HG03066 (cell line): ENCODE results near the gene KRI1.

ENCODE experiments used
- ATAC-seq: cut with Tn5 transposase; IDR thresholded peaks from one replicate; pipeline ENCODE4 v1.9.1; 2021; ENCODE audit warnings: low read depth; ENCODE audit not compliant: unreplicated experiment

The KRI1 gene

DNA sequence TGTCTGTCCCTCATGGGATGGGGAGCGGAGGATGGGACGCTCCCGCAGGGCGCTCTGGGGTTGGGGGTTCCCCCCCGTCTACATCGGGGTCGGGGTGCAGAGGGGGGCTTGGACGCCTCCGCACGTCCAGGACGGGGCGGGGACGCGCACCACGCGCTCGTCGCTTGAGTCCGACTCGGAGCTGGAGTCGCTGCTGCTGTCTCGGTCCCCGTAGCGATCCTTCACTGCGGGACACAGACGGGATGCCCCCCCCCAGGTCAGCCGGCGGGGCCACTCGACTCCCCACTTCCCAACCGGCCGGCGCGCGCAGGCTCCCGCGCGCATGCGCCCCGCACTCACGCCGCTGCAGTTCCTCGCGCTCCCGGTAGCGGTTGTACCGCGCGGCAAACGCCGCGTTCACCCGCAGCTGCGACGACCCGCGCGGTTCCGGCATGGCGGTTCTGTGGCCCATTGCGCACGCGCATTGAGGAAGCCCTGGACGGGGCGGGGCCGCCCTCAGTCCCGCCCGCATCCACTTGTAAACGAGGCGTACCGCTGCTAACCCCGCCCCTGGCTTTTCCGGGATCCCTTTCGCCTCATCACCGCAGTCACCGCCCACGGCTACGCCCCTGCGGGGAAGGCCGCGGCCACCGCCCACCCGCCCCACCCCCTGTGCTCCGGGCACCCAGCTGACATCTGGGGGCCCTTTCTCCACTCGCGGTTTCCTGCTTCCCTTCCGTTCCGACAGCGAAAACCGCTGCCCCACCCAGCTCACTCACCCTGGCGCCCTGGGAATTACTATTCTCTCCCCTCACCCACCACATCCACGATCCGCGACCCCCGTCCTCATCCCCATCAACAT, at the start of gene KRI1:
Gene KRI1 (minus strand): TSS at position 444 of the 841 bp plus-strand sequence. CDS start 11 bp downstream, at position 433.
- ATAC-seq, result peak; percentile 40

DNA sequence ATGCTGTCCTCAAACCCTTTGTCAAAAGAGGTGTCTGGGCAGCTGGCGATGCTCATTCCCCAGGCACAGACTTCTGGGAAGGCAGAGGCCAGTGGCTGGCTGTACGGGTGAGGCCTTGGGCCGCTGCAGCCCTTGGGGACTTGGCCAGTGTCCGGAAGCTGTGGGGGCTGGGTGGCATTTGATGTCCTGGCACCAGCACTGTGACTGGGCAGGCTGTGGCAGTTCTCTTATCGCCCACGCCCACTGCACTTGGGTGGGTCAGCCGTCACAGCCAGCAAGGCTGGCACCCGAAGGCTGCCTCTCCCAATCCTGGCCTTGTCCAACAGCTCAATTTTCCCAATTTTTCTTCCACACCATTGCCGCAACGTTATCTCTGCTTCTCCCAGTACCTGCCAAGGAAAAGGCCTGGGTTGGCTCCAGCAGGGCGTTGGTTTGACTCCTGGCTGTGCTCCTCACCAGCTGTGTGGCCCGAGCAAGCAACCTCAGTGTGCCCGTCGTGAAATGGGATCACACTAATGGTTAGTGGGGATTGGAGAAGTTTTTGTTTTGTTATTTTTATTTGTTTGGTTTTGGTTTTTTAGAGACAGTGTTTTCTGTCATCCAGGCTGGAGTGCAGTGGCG, 46.8 kb upstream of the KRI1 start:
- no peak for ATAC-seq

DNA sequence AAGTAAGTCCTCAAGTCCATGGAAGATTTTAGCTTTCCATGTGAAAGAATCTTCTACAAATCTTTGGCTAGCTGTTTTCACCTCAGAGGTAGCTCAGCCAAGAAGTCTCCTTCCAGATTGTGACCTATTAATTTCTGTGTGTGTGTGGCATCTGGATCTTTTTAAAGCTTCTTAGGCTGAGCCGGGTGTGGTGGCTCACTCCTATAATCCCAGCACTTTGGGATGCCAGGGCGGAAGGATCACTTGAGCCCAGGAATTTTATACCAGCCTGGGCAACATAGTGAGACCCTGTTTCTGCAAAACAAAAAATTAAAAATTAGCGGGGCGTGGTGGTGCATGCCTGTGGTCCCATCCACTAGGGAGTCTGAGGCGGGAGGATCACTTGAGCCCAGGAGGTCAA, 46.1 kb upstream of the KRI1 start:
- ATAC-seq, result no peak

DNA sequence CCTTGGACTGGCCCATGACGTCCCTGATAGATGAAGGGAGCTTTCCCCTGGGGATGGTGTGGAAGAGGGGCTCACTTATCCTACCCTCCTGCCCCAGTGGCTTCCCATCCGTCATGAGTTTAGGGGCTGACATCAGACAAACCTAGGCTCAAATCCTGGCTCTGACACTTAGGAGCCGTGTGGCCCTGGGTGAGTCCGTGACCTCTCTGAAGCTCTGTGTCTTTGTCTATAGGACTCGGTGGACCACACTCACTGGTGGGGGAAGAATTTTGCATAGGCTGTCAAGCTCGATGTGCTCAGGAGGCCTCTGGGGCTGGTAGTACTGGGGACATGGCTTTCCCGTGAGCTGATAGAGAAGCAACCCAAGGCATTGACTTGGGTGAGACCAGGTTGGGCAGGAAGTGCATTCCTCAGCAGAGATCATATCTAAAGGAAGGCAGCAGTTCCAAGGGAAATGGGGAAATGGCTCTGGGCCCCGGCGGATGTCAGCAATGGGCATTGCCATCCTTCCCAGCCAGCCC, 38.7 kb upstream of the KRI1 start:
- no peak for ATAC-seq

DNA sequence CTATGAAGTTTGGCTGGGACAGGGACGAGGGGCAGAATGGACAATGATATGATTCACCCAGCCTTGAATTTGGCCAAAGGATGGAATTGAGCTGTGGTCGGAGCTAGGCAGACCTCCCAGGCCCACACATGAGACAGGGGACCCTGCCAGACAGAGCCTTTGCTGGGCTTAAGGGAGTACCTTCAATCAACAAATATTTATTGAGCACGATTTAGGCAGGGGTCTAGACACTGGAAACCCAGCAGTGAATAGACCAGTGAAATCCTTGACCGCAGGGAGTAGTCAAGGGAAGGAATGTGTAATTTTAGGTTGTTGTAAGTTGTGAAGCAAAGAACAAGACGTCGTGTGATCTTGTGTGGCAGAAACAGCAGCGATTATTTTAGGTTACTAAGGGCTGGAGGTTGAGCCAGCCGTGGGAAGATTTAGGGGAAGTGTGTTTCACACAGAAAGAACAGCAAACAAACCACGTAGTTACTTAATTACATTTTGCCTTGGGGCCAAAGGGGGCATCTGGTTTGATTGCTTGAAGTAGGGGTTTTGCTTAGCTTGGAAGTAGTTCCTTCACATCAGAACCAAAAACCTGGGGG, 38.2 kb upstream of the KRI1 start:
- no peak for ATAC-seq

DNA sequence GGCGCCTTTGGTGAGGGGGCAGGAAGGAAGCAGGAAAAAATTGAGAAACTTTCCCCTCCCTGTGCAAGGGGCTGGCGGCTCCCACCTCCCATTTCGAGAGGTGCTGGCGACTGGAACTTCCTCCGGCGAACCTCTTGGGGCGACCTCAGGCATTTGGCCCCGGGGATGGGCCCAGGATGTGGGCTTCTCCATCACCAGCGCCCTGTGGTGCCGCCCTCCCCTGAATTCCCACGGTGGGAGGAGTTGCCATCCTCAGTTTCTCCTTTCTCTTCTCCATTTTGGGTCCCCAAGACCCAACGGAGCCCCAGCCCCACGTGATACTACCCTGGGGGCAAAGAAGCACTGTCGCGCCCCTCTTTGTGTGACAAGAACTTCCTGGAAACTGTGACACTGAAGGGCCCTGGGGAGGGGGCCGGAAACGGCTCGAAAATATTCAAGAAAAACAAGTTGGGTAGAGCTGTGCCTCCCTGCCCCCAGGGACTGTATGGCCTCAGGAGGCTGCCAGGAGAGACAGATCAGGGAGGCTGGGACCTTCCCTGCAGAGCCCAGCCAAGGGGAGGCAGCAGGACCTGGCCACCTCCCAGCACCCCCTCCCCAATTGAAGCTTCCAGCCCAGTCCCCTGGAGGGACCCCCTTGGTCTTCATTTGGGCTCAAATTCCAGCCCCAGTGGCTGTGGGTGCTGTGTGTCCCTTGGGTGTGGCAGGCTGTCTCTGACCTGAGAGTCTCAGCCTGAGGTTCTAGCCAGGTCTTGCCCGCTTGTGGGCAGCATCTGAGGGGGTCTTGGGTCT, 37.5 kb upstream of the KRI1 start:
- no peak for ATAC-seq

DNA sequence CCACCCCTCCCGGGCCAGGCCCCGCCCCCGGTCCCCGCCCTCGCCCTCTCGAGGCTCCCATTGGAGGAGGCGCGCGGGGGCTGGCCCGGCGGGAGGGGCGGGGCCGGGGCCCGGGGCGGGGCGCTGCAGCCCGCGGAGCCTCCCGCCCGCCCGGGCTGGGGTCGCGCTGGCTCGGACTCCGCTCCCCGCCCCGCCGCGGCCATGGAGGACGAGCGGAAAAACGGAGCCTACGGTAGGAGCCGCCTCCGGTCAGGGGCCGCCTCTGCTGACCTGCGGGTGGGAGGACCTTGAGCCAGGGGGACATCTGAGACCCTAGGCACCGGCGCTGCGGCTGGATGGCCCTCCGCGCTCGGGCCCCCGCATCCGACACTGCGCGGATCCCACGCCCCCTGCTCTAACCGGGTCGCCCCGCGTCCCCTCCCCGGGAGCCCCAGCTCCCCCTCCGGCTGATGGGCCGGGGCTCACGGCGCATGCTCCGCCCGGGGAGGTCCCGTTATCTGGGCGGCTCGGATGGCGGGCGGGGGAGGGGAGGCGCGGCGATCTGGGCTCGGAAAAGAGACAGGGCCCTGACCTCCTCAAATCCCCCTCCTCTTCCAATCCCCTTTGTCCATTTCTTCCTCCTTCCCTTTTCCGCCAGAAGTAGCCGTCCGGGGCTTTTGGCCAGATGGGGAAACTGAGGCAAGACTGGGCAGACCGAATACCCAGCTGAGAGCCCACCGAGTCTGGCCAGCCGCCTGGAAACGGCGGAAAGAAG, 36.7 kb upstream of the KRI1 start:
- no peak for ATAC-seq

DNA sequence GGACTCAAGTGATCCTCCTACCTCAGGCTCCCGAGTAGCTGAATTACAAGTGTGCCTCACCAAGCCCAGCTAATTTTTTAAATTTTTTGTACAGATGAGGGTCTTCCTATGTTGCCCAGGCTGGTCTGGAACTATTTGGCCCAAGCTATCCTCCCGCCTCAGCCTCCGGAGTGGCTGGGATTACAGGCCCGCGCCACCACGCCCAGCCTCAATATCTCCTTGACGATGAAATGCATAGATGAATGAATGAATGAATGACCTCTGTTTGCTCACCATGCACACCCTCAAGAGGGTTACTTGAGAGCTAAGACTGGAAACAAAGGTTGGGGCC, 36.2 kb upstream of the KRI1 start:
- ATAC-seq, result no peak

DNA sequence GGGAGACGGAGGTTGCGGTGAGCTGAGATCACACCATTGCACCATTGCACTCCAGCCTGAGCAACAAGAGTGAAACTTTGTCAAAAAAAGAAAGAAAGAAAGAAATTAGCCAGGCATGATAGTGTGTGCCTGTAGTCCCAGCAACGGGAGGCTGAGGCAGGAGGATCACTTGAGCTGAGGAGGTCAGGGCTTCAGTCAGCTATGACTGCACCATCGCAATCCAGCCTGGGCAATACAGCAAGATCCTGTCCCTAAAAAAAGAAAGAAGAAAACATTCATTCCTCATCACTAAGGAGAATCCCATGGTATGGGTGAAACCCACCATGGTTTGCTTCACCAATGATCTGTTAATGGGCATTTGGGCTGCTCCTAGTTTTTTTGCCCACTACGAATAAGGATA, 34.3 kb upstream of the KRI1 start:
- no peak for ATAC-seq

DNA sequence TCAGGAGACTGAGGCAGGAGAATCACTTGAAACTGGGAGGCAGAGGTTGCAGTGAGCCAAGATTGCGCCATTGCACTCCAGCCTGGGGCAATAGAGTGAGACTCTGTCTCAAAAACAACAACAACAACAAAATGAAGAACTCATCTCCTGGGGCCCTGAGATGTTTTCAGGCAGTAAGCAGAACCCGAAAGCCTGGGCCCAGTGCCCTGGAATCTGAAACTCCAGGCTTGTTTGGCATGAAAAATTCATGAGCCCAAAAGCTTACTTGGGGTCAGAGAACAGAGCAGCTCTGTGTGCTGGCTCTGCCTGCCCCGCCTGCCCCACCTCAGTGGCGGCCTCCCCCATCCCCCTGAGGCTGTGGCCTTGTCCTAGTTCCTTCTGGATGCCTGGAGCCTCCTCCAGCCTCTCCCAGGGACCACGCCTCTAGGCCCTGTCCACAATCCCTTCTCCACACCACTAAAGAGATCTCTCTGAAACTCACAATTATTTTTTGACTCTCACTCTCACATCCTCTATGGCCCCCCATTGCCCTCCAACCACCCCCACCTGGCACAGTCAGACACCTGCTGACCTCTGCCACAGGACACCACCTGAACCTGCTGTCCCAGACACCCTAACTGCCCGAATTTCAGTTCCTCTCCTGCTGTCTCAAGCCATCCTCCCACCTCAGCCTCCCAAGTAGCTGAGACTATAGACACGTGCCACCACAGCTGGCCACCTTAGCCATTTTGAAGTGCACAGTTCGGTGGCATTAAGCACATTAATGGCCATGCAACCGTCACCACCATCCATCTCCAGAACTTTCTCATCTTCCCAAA, 28.2 kb upstream of the KRI1 start:
- peak; percentile 58 for ATAC-seq

DNA sequence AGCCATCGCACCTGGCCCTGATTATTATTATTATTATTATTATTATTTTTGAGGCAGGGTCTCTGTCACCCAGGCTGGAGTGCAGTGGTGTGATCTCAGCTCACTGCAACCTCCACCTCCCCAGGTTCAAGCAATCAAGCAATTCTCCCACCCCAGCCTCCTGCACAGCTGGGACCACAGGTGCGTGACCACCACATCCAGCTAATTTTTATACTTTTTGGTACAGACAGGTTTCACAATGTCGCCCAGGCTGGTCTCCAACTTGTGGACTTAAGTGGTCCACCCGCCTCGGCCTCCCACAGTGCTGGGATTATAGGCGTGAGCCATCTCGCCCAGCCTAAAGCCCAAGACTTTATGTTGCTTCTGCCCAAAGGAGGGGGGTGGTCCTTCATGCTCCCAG, 27.3 kb upstream of the KRI1 start:
- ATAC-seq, result no peak

DNA sequence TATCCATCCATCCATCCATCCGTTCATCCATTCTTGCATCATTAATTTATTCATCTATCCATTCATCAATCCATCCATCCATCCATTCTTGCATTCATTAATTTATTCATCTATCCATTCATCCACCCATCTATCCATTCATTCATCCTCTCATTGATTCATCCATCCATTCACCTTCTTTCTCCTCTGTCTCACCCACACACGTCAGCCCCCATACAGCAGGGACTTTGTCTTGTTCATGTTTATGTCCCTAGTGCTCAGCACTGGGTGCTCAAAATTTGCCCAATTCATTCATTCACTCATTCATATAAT, 22.0 kb upstream of the KRI1 start:
- ATAC-seq, result no peak

DNA sequence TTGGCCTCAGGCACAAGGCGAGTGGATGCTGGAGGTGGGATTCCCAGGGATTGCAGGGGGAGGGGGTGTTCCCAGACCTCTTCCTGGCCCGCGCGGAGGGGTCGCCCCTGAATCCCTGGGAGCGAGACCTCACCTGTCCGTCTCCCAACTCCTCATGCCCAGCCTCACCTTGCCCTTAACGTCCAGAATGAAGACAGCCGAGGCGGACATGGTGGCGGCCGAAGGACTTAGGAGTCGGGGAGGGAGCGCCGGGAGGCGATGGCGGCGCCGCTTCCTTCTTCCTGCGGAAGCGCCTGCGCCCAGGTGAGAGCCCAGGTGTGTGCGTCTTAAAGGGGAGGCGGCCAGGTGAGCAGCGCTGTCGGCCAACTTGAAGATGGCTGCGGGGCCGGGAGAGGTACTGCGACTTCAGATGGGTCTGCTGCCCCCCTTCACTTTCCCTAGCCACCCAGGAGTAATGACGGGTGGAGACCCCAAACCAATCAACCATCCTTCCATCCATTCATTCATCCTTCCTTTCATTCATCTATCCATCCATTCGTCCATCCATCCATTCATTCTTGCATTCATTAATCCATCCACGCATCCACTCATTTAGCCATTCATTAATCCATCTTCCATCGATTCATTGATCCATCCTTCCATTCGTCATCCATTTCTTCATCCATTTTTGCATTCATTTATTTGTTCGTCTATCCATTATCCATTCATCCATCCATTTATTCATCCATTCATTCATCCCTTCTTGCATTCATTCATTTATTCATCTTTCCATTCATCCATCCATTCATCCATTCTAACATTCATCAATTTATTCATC, 21.4 kb upstream of the KRI1 start, which contains the start of gene AP1M2:
Gene AP1M2 (minus strand): TSS at position 291 of the 817 bp plus-strand sequence. CDS start 81 bp downstream, at position 210.
- no peak for ATAC-seq

DNA sequence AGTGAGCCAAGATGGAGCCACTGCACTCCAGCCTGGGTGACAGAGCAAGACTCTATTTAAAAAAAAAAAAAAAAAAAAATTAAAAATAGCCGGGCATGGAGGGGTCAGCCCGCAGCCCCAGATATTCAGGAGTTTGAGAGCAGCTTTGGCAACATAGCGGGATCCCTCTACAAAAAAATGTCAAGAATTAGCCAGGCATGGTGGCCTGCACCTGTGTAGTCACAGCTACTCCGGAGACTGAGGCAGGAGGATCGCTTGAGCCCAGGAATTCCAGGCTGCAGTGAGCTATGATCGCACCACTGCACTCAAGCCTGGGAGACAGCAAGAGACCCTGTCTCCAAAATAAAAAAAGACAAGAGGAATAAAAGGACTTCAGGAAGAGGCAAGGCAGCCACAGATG, 20.6 kb upstream of the KRI1 start:
- no peak for ATAC-seq

DNA sequence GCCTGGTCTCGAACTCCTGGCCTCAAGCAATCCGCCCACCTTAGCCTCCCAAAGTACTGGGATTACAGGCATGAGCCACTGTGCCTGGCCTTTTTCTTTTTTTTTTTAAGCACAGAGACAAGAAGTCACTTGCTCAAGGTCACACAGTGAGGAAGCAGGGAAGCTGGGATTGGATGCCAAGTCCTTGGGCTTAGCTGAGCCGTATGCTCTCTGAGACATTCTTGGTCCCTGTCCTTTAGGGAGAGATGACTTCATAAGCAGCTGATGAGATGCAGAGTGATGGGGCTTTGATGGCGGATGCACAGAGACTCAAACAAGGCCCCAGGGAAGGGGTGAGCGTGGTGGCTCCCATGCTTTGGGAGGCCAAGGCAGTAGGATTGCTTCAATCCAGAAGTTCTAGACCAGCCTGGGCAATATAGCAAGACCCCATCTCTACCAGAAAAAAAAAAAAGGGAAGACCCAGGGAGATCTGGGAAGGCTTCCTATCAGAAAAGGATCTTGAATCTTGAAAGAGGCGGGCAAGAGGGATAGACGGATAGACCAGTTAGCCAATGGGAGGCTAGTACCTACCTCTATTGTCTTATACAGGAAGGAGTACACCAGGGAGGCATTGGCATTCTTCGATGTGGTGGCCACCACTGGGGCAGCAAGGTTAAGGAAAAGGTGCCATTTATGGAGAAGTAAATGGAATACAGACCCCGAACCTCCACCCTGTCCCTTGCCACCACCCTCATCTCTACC, 17.4 kb upstream of the KRI1 start:
- no peak for ATAC-seq

DNA sequence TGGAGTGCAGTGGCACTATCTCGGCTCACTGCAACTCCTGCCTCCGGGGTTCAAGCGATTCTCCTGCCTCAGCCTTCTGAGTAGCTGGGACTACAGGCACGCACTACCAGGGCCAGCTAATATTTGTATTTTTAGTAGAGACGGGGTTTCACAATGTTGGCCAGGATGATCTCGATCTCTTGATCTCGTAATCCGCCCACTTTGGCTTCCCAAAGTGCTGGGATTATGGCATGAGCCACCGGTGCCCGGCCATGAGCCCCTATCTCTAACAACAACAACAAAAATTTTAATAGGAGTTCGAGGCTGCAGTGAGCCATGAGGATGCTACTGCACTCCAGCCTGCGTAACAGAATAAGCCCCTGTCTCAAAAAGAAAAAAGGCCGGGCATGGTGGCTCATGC, 16.3 kb upstream of the KRI1 start:
- ATAC-seq, result no peak

DNA sequence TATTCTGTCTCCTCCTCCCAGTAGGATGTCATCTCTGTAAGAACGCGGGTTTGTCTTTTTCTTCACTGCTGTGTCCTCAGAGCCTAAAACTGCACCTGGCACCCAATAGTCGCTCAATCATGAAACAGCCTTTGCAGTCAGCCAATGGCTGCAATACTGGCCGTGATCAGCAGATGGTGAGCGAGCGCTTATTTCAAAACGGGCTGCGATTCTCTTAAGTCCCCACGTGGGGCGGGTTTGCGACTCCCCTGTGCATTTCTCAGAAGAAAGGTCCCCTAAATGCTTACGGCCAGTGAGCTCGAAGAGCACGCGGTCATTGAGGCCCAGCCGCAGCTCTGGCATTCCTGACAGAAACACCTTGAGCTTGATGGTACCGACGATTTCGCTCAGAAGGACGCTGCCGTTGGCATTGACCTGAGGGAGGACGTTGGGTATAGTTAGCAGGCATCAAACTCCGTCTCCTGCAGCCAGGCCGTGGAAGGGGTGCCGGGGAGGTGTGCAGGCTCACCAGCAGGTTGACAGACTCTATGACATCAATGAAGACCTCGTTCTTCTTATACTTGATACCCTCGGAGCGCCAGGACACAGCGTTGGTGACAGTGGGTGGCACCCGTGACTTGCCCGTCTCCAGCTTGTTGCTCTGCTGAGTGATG, 15.3 kb upstream of the KRI1 start:
- ATAC-seq, result no peak
